H1 (cell line): ENCODE data around the gene LGALS8. TPM values are rescaled to one million over a fixed set of nuclear protein-coding genes. Genes with fewer than 3 reads are reported as not detected.

ENCODE experiments used
- CTCF ChIA-PET: fragments of 300-600 bp; sonication (Branson Sonifier 250); formaldehyde crosslinking; loops from one replicate; lab custom pipeline; 2021; ENCODE audit not compliant: partially characterized antibody; lab: Charles Lee
- POLR2A ChIA-PET: fragments of 300-600 bp; sonication (Branson Sonifier 250); formaldehyde crosslinking; loops from one replicate; lab custom pipeline; 2021; ENCODE audit warnings: inconsistent platforms; ENCODE audit not compliant: partially characterized antibody; lab: Charles Lee
- DNase-seq, 2 experiments: peaks; one replicate each; pipeline versions ENCODE4 v3.0.0 to v3.0.0-alpha.2; 2010 to 2022; ENCODE audit warnings: low spot score in 2 of 2, low read depth in 1 of 2, mixed read lengths in 1 of 2
- FAIRE-seq: peaks from 2 replicates; lab custom pipeline; 2011; peaks lifted over from hg19 to GRCh38; lab: Jason Lieb, UNC
- H2AFZ ChIP-seq: 2 replicates; pipeline ENCODE4 v1.8.1; 2012; ENCODE audit warnings: low read length, inconsistent platforms
- H2AK5ac ChIP-seq: 2 replicates; pipeline ENCODE4 v1.6.1; 2013; ENCODE audit warnings: low read depth, low read length
- H2BK120ac ChIP-seq: replicated peaks from 2 replicates; pipeline ENCODE3; 2013; ENCODE audit warnings: low read depth, low read length, inconsistent platforms
- H2BK12ac ChIP-seq: 2 replicates; pipeline ENCODE4 v1.6.1; 2013; ENCODE audit warnings: low read depth, low read length
- H2BK15ac ChIP-seq: 2 replicates; pipeline ENCODE4 v1.6.1; 2013; ENCODE audit warnings: low read length
- H2BK20ac ChIP-seq: 2 replicates; pipeline ENCODE4 v1.6.1; 2013; ENCODE audit warnings: low read length
- H2BK5ac ChIP-seq: 2 replicates; pipeline ENCODE4 v1.6.1; 2013; ENCODE audit warnings: low read depth, low read length
- H3K14ac ChIP-seq: 2 replicates; pipeline ENCODE4 v1.6.1; 2013; ENCODE audit warnings: inconsistent platforms; ENCODE audit not compliant: insufficient read length
- H3K18ac ChIP-seq: 2 replicates; pipeline ENCODE4 v1.6.1; 2013; ENCODE audit warnings: low read length; ENCODE audit errors: extremely low read depth
- H3K23ac ChIP-seq: 2 replicates; pipeline ENCODE4 v1.6.1; 2013; ENCODE audit warnings: inconsistent platforms; ENCODE audit not compliant: insufficient read length
- H3K23me2 ChIP-seq: 2 replicates; pipeline ENCODE4 v1.6.1; 2013; ENCODE audit warnings: low read depth, low read length
- H3K27ac ChIP-seq: 2 replicates; pipeline ENCODE4 v1.6.1; 2011; ENCODE audit warnings: low read depth, low read length, inconsistent platforms
- H3K27me3 ChIP-seq, 4 experiments: replicated peaks in 1 of 4; 1 replicate in 1 of 4; 2 replicates in 3 of 4; pipeline versions ENCODE4 v1.6.1 to v1.8.1; 2011 to 2013; ENCODE audit warnings: low read length in 3 of 4, mild to moderate bottlenecking in 3 of 4, inconsistent platforms in 2 of 4, mixed read lengths in 2 of 4, moderate library complexity in 1 of 4; ENCODE audit not compliant: control insufficient read depth in 3 of 4, insufficient read depth in 3 of 4; ENCODE audit errors: extremely low read depth in 1 of 4
- H3K36me3 ChIP-seq, 4 experiments: 2 replicates each; pipeline versions ENCODE4 v1.6.1 to v1.8.1; 2011 to 2013; ENCODE audit warnings: mild to moderate bottlenecking in 4 of 4, low read length in 3 of 4, moderate library complexity in 2 of 4, control low read depth in 1 of 4, inconsistent platforms in 1 of 4; ENCODE audit not compliant: insufficient read depth in 4 of 4, control insufficient read depth in 2 of 4
- H3K4ac ChIP-seq: replicated peaks from 2 replicates; pipeline ENCODE3; 2013; ENCODE audit warnings: low read length, low read depth, mixed read lengths, inconsistent platforms; ENCODE audit not compliant: insufficient read length
- H3K4me1 ChIP-seq, 4 experiments: replicated peaks in 1 of 4; 1 replicate in 1 of 4; 2 replicates in 3 of 4; pipeline versions ENCODE4 v1.6.1 to v1.8.1; 2011 to 2013; ENCODE audit warnings: low read length in 3 of 4, inconsistent platforms in 2 of 4, mixed read lengths in 1 of 4; ENCODE audit not compliant: insufficient read depth in 4 of 4, control insufficient read depth in 3 of 4
- H3K4me2 ChIP-seq, 2 experiments: 2 replicates each; pipeline versions ENCODE4 v1.6.1 to v1.8.1; 2011 to 2013; ENCODE audit warnings: low read depth in 2 of 2, low read length in 2 of 2, control low read depth in 1 of 2, inconsistent platforms in 1 of 2, mild to moderate bottlenecking in 1 of 2; ENCODE audit not compliant: insufficient read depth in 1 of 2
- H3K4me3 ChIP-seq, 4 experiments: fragments of 200-600, 300-600 bp in 1 of 4; sonication (generic), shearing (Covaris generic), sonication (Bioruptor Twin) in 1 of 4; 2 replicates each; pipeline versions ENCODE4 v1.5.1 to v1.8.1; 2011 to 2016; ENCODE audit warnings: low read length in 4 of 4, low read depth in 3 of 4, control low read depth in 2 of 4, inconsistent platforms in 2 of 4, mild to moderate bottlenecking in 2 of 4, mixed read lengths in 1 of 4, moderate library complexity in 1 of 4; ENCODE audit not compliant: insufficient read depth in 2 of 4; ENCODE audit errors: extremely low read depth in 1 of 4
- H3K56ac ChIP-seq: replicated peaks from 2 replicates; pipeline ENCODE3; 2013; ENCODE audit warnings: low read depth, mild to moderate bottlenecking, mixed read lengths, low read length, inconsistent platforms; ENCODE audit not compliant: insufficient read length
- H3K79me1 ChIP-seq: 2 replicates; pipeline ENCODE4 v1.6.1; 2013; ENCODE audit warnings: low read depth, low read length, control low read depth
- H3K79me2 ChIP-seq, 2 experiments: 2 replicates each; pipeline versions ENCODE4 v1.6.1 to v1.8.1; 2012 to 2013; ENCODE audit warnings: low read length in 2 of 2, mild to moderate bottlenecking in 2 of 2, inconsistent platforms in 1 of 2; ENCODE audit not compliant: insufficient read depth in 2 of 2, control insufficient read depth in 1 of 2
- H3K9ac ChIP-seq, 4 experiments: replicated peaks in 1 of 4; 1 replicate in 1 of 4; 2 replicates in 3 of 4; pipeline versions ENCODE4 v1.6.1 to v1.8.1; 2011 to 2013; ENCODE audit warnings: low read depth in 3 of 4, low read length in 3 of 4, control low read depth in 2 of 4, mild to moderate bottlenecking in 2 of 4, moderate library complexity in 2 of 4, inconsistent platforms in 1 of 4; ENCODE audit errors: extremely low read depth in 1 of 4
- H3K9me3 ChIP-seq, 2 experiments: 2 replicates each; pipeline versions ENCODE4 v1.6.1 to v1.8.1; 2012 to 2013; ENCODE audit warnings: mild to moderate bottlenecking in 2 of 2, moderate library complexity in 2 of 2, control low read depth in 1 of 2, inconsistent platforms in 1 of 2, low read depth in 1 of 2, low read length in 1 of 2, mixed read lengths in 1 of 2; ENCODE audit not compliant: insufficient read depth in 2 of 2
- H4K20me1 ChIP-seq, 2 experiments: replicated peaks in 1 of 2; 2 replicates each; pipeline versions ENCODE3 to v1.8.1; 2011 to 2013; ENCODE audit warnings: inconsistent platforms in 2 of 2, low read length in 2 of 2, mild to moderate bottlenecking in 1 of 2; ENCODE audit not compliant: insufficient read depth in 2 of 2, control insufficient read depth in 1 of 2
- H4K5ac ChIP-seq: 2 replicates; pipeline ENCODE4 v1.6.1; 2013; ENCODE audit warnings: low read length, low read depth, mixed read lengths, inconsistent platforms; ENCODE audit not compliant: insufficient read length
- H4K8ac ChIP-seq: 2 replicates; pipeline ENCODE4 v1.8.0; 2013; ENCODE audit warnings: mild to moderate bottlenecking, moderate library complexity, low read length, inconsistent platforms; ENCODE audit not compliant: insufficient read depth; ENCODE audit errors: extremely low read depth
- H4K91ac ChIP-seq: replicated peaks from 2 replicates; pipeline ENCODE3; 2013; ENCODE audit warnings: low read length, mixed read lengths, inconsistent platforms; ENCODE audit not compliant: insufficient read length
- WGBS, 2 experiments: shearing (Covaris generic) in 1 of 2; methylation state at CpG; one replicate each; pipeline versions ENCODE4 v1.1.6 to v1.1.7; 2013 to 2015; ENCODE audit warnings: low lambda C conversion rate in 2 of 2, mixed read lengths in 2 of 2, inconsistent platforms in 1 of 2, low coverage in 1 of 2, missing lambda C conversion rate in 1 of 2; ENCODE audit not compliant: insufficient replicate concordance in 2 of 2, insufficient coverage in 1 of 2, insufficient read length in 1 of 2; ENCODE audit errors: extremely low coverage in 1 of 2, missing lambda C conversion rate in 1 of 2; 5-methylcytosine and 5-hydroxymethylcytosine counted together
- polyA plus RNA-seq, 7 experiments: library from polyadenylated mRNA; depleted of rRNA in 3 of 7; stranded (reverse) in 5 of 7; unstranded in 2 of 7; fragments of >200 nt in 5 of 7; fragments of 200-250 nt in 2 of 7; gene quantifications; 1 replicate in 5 of 7; 2 replicates in 1 of 7; 4 replicates in 1 of 7; pipeline versions ENCODE4 v1.2.1 to v1.2.3, GENCODE V29; 2011 to 2013; ENCODE audit warnings: missing spikeins in 2 of 7, mixed read lengths in 2 of 7
- total RNA-seq: library from RNA; stranded (reverse); fragmentation: NEBNext Ultra II Directional; extraction: Animal tissue kit (Norgen Biotek cat#: 25700); gene quantifications from 2 replicates; pipeline ENCODE4 v1.2.1, GENCODE V29; 2021

The LGALS8 gene
- total and polyA plus RNA-seq, 2 of the 8 experiments (the other 6 are each of a cell fraction or from before 2014, with no cell fraction given) = 7.2 to 11.6 TPM

GRCh38 chr1:236516929-236517704 lies 6.7 kb upstream of the LGALS8 start:
- FAIRE-seq = no peak
- no peak for DNase-seq
- no peak overlapping the region; a peak in 1 of 4 replicates for H3K4me2 ChIP-seq

More at GRCh38 chr1:236516929-236517704, 6.7 kb upstream of the LGALS8 start:
- H3K14ac ChIP-seq = no peak overlapping the region
- POLR2A ChIA-PET = no interaction called here
- no peaks in the 10 kb centered on the region for H3K79me1 ChIP-seq
- no peaks in the 10 kb centered on the region for H3K36me3 ChIP-seq
- H4K91ac ChIP-seq = no peak overlapping the region
- peaks cover 0 to 3% (median 1%) of the 10 kb centered on the region in 4 experiments; a peak in 2 of 7 replicates for H3K4me1 ChIP-seq
- no peaks in the 10 kb centered on the region for H3K79me2 ChIP-seq
- H3K56ac ChIP-seq = no peak overlapping the region
- H2BK15ac ChIP-seq = no peak overlapping the region
- no peak overlapping the region for H2AK5ac ChIP-seq
- H3K4me3 ChIP-seq = no peak overlapping the region
- no peaks in the 10 kb centered on the region for H3K27me3 ChIP-seq
- no peaks in the 10 kb centered on the region for H4K20me1 ChIP-seq
- H4K5ac ChIP-seq = no peak overlapping the region
- no peaks in the 10 kb centered on the region for H3K9me3 ChIP-seq
- no peak overlapping the region for H2BK120ac ChIP-seq
- CTCF ChIA-PET = interaction anchor here (0.9 to 2.3 kb wide), 5 partner anchors 9 to 413 kb away, joined by 3 to 7 read pairs (median 4); no protein-coding TSS in a partner anchor
- no peak overlapping the region for H3K4ac ChIP-seq
- no peak overlapping the region for H4K8ac ChIP-seq
- H2BK5ac ChIP-seq = no peak overlapping the region
- H2BK20ac ChIP-seq = no peak overlapping the region
- no peak overlapping the region; a peak in 1 of 7 replicates for H3K9ac ChIP-seq
- no peak overlapping the region for H3K23ac ChIP-seq
- H2AFZ ChIP-seq = peak overlapping the region; percentile 34; the same call in 1 of the 2 replicates
- 70% methylated on average over 8 of the region's 8 CpGs; no CpG with 5 or more reads in 1 of the 2 experiments for WGBS, 2 experiments
- H3K27ac ChIP-seq = no peak overlapping the region
- no peak overlapping the region for H3K18ac ChIP-seq
- no peak overlapping the region for H2BK12ac ChIP-seq
- H3K23me2 ChIP-seq = no peaks in the 10 kb centered on the region; the same call in 1 of the 2 replicates
